HG03354 (cell line): ENCODE data around the gene LTV1.
A peak's percentile ranks its signal among the peaks of the same experiment; 100 is the strongest.

Source experiments
- ATAC-seq: cut with Tn5 transposase; IDR thresholded peaks from one replicate; pipeline ENCODE4 v1.9.1; 2021; ENCODE audit warnings: mild to moderate bottlenecking; ENCODE audit not compliant: unreplicated experiment, poor library complexity, severe bottlenecking

Gene LTV1

DNA sequence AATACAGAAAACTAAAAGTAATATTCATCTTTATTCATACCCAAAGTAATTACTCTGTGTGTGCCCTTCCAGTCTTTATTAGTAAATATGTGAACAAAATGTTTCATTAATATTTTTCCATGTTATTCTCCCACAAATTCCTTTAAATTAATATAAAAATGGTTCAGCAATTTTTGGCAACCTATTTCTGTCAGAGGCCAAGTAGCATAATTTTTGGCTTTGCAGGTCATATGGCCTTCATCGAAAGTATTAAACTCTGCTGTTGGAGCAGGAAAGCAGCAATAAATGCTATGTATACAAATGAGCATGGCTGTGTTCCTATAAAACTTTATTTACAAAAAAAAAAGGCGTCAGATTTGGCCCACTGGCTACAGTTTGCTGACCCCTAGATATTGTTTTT is 37.3 kb downstream of the LTV1 start:
- no peak for ATAC-seq

GRCh38 chr6:143882401-143882930 is 39.3 kb downstream of the LTV1 start:
- no peak for ATAC-seq

- no peak for ATAC-seq
Observed at GRCh38 chr6:143884216-143884900, 41.2 kb downstream of the LTV1 start.

DNA sequence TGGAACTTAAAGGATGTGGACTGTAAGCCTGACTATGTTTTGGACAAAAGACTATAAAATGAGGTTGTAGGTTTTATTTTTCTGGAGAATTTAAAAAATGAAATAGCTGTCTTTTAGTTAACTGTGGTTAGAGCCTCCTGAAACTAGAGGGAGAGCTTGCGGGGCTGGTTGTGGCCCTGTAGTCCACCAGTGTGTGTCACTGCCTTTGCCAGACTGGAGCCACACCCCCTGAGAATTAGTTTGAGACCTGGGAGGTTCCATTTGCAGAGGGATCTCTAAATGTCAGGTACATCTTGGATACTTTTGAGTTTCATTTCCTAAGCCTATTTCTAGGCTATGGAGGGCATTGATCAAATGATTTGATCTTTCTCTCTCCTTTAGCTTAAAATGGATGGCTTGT is 42.0 kb downstream of the LTV1 start:
- no peak for ATAC-seq

DNA sequence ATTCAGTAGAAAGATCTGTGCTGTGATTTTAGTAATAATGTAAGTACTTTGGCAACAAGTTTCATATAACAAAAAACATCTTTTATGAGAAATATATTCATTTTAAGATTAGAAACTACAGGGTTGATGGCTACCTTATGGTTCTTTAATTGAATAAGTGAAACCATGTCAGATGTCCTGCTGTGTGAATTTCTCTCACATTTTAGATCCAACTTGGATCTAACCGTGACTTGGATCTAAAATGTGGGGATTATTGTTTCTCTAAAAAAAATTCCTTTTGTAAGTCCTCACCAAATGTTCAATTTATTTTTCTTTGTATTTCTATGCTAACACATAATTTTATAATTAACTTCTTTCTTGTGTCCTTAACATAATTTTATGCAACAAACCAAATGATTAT is 51.5 kb downstream of the LTV1 start:
- ATAC-seq: no peak

DNA sequence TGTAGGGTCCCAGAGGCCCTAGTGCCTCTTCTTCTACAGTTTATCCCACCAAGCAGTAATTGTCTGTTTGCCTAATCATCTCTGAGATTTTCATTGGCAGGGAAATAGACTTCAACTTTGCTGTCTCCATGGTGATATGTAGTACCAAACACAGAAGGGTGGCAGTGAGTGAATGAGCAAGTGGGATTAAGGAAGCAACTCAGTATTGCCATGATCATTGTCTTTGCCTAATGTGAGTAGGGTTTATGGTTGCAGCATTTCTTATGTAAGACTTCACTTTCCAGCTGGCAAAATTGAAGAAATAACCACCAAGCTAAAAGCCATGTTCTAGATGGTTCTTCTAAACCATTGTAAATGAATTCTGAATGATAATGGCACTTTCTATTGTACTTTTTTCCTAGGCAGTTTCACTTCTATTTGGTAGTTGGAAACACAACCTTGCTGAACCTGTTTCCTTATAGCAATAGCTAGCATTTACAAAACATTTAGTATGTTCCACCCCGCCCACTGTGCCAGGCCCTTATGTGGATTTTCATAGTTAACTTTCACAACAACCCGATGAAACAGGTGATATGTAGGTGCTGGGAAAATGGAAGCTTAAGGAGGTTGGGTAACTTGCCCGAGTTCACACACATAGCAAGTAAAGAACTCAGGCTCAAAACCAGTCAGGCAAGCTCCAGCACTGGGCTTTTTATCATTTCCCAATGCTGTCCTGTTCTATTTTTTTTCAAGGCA is 53.2 kb downstream of the LTV1 start:
- ATAC-seq: no peak

- ATAC-seq: no peak
Observed at GRCh38 chr6:143900358-143900757, 57.2 kb downstream of the LTV1 start.

DNA sequence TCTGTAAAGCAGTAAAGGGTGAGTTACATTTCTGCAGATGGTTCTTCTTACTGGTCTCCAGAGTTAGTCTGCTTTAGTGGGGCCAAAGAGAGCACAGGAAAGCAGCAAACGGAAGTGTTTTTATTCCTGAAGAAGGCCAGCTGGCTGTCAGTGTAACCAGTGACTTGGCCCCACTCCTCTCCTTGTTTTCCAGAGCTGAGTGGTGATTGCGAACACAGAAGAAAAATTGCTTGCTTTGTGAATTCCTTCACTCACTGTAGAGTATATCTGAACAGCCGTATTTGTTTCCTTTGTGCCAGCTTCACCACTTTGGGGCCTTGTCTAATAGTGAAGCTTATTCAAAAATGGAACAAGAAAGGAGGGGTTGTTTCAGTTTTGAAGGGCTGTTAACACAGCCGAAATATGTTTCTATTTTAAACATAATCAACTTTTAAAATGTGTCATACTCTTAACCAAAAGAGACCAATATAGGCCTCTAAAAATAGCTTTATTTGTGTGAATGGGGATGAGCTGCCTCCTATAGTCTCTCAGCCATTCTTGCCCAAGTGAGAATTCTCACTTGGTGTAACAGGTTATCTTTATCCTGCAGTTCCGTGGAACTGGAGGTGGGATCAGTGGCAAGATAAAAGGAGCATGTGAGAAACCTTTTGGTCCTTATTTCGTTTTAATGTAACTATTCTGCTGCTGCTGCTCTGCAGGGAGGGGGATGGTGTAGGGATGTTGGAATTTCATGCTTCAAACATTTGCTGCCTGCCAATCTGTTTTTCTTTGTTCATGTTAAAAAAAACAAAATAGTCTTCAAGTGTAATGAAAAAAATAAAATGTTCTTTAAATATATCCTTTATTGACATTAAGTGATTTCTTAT is 59.0 kb downstream of the LTV1 start:
- peak; percentile 95 for ATAC-seq

DNA sequence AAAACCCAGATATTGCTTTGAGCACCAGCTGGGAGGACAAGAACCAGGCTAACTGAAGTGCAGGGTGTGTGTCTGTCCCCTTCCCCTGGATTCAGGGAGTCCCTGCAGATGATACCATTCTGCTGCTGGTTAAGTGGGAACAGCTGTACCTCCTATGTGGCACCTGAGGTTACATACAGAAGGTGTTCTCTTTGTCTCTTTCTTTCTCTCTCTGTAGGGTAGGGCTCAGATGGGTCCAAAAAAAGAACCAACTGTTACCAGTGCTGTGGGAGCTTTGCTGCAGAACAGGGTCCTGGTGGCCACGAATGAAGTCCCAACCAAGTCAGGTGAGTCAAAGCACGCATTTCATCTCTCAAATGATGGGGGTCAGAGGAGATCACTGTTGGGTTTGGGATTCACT is 59.7 kb downstream of the LTV1 start:
- no peak for ATAC-seq

GRCh38 chr6:143911028-143911427 is 67.9 kb downstream of the LTV1 start:
- ATAC-seq: no peak

- no peak for ATAC-seq
Observed at GRCh38 chr6:143912671-143913070, 69.5 kb downstream of the LTV1 start.
